NCI-H2107 treated with DMSO at 0.1 percent for 48 hours (cell line): ENCODE results near the gene ALKBH2.
A peak's percentile ranks its signal among the peaks of the same experiment; 100 is the strongest.

Experiments used
- DNase-seq: peaks from one replicate; lab custom pipeline; 2025; ENCODE audit not compliant: unreplicated experiment; lab: John Stamatoyannopoulos, UW

The ALKBH2 gene

GRCh38 chr12:109114644-109115043 lies 21.4 kb upstream of the ALKBH2 start:
- no peak for DNase-seq

GRCh38 chr12:109113661-109114321 lies 20.5 kb upstream of the ALKBH2 start:
- no peak for DNase-seq

- DNase-seq, result no peak
Measured at GRCh38 chr12:109112720-109113465, 19.6 kb upstream of the ALKBH2 start.

GRCh38 chr12:109110988-109111495 lies 17.8 kb upstream of the ALKBH2 start:
- DNase-seq, result no peak

GRCh38 chr12:109109746-109110350 lies 16.6 kb upstream of the ALKBH2 start:
- no peak for DNase-seq

- no peak for DNase-seq
Measured at GRCh38 chr12:109105176-109105575, 11.9 kb upstream of the ALKBH2 start.

GRCh38 chr12:109102491-109102890 lies 9.2 kb upstream of the ALKBH2 start:
- DNase-seq, result no peak

- no peak for DNase-seq
Measured at GRCh38 chr12:109100741-109101140, 7.5 kb upstream of the ALKBH2 start.

GRCh38 chr12:109099431-109100020 lies 6.3 kb upstream of the ALKBH2 start:
- DNase-seq, result no peak

- DNase-seq, result no peak
Measured at GRCh38 chr12:109098651-109099050, 5.4 kb upstream of the ALKBH2 start.

- no peak for DNase-seq
Measured at GRCh38 chr12:109098183-109098604, 4.9 kb upstream of the ALKBH2 start.

GRCh38 chr12:109097435-109098182 lies 4.3 kb upstream of the ALKBH2 start, which contains the start of gene UNG:
Gene UNG (plus strand): TSS chr12:109097597. CDS start chr12:109097680, 83 bp downstream.
- peak; percentile 82 for DNase-seq

- no peak for DNase-seq
Measured at GRCh38 chr12:109097140-109097434, 3.8 kb upstream of the ALKBH2 start.

- no peak for DNase-seq
Measured at GRCh38 chr12:109092497-109093021, 713 bp downstream of the ALKBH2 start.

GRCh38 chr12:109089683-109090082 lies 3.6 kb downstream of the ALKBH2 start:
- no peak for DNase-seq

- DNase-seq, result no peak
Measured at GRCh38 chr12:109088818-109089217, 4.5 kb downstream of the ALKBH2 start.

GRCh38 chr12:109087250-109087649 lies 6.0 kb downstream of the ALKBH2 start:
- DNase-seq, result no peak

- DNase-seq, result no peak
Measured at GRCh38 chr12:109085590-109085989, 7.7 kb downstream of the ALKBH2 start.

GRCh38 chr12:109084425-109084824 lies 8.8 kb downstream of the ALKBH2 start:
- no peak for DNase-seq

- no peak for DNase-seq
Measured at GRCh38 chr12:109082751-109083150, 10.5 kb downstream of the ALKBH2 start.

- no peak for DNase-seq
Measured at GRCh38 chr12:109074866-109075265, 18.4 kb downstream of the ALKBH2 start.
